GM10248 (cell line): ENCODE data around the gene ZNF862.

Experiments used
- CTCF ChIA-PET: fragments of 300-600 bp; sonication (Branson Sonifier 250); formaldehyde crosslinking; extraction: SDS; loops from one replicate; lab custom pipeline; 2021; ENCODE audit warnings: antibody characterized with exemption; lab: Yijun Ruan, JAX
- POLR2A ChIA-PET: fragments of 350-650 bp; sonication (Branson Sonifier 250); formaldehyde crosslinking; extraction: SDS; loops from one replicate; lab custom pipeline; 2020; ENCODE audit warnings: antibody characterized with exemption; lab: Yijun Ruan, JAX
- DNase-seq: peaks from one replicate; pipeline ENCODE4 v3.0.0; 2012; ENCODE audit errors: extremely low spot score
- TF ChIP-seq, protein P1 (sequence below): IDR thresholded peaks from 2 replicates; pipeline ENCODE4 v1.5.1; 2012; ENCODE audit warnings: mild to moderate bottlenecking, low read depth; ENCODE audit errors: extremely low read depth, missing control alignments, control extremely low read depth

Gene ZNF862

DNA sequence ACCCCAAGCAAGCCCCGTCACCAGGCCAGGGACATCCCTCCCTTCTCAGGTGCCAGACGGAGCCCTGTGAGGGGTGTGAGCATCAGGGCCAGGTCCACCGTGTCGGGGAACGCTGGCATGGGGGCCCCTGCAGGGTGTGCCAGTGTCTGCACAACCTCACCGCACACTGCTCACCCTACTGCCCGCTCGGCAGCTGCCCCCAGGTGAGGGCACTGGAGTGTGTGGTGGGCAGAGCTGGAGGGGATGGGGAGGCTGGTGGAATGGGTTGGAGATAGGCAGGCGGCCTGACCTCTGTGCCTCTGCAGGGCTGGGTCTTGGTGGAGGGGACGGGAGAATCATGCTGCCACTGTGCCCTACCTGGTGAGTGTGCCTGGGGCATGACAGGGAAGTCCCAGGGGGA is 44.9 kb upstream of the ZNF862 start:
- CTCF ChIA-PET = no interaction called here
- TF ChIP-seq, protein P1, sequence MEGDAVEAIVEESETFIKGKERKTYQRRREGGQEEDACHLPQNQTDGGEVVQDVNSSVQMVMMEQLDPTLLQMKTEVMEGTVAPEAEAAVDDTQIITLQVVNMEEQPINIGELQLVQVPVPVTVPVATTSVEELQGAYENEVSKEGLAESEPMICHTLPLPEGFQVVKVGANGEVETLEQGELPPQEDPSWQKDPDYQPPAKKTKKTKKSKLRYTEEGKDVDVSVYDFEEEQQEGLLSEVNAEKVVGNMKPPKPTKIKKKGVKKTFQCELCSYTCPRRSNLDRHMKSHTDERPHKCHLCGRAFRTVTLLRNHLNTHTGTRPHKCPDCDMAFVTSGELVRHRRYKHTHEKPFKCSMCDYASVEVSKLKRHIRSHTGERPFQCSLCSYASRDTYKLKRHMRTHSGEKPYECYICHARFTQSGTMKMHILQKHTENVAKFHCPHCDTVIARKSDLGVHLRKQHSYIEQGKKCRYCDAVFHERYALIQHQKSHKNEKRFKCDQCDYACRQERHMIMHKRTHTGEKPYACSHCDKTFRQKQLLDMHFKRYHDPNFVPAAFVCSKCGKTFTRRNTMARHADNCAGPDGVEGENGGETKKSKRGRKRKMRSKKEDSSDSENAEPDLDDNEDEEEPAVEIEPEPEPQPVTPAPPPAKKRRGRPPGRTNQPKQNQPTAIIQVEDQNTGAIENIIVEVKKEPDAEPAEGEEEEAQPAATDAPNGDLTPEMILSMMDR = no peak
- POLR2A ChIA-PET = no interaction called here
- no peak for DNase-seq

DNA sequence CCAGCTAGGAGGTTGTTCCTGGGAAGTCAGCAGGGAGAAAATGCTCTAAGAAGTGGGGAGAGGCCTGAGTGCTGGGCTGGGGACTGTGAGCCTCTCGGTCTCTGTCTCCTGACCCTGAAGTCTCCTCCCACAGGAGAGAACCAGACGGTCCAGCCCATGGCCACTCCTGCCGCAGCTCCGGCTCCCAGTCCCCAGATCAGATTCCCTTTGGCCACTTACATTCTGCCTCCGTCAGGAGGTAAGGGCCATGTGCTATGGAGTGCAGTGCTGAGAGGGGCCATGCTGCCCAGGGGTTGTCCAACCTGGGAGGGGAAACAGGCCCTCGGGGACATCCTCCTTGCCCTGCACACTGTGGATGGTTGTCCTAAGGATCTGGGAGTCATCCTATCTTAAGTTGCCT is 43.5 kb upstream of the ZNF862 start:
- CTCF ChIA-PET = interaction anchor here (1.2 to 1.7 kb wide), 3 partner anchors 13 to 52 kb away, joined by 3 to 5 read pairs (median 4); no protein-coding TSS in a partner anchor
- POLR2A ChIA-PET = no interaction called here
- TF ChIP-seq, protein P1 = no peak
- no peak for DNase-seq

DNA sequence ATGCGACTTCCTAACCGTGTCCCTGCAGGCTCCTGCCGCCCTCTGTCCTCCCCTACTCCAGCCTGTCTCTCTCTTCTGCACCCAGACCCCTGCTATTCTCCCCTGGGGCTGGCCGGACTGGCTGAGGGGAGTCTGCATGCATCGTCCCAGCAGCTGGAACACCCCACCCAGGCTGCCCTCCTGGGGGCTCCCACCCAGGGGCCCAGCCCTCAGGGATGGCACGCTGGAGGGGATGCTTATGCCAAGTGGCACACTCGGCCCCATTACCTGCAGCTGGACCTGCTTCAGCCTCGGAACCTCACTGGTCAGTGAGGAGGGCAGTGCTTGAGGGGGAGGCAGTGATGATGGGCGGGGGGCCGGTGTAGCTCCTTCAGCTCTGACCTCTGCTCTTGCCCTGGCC is 43.0 kb upstream of the ZNF862 start:
- ChIA-PET POLR2A (no interaction called here), CTCF (interaction anchor here (1.2 to 1.7 kb wide), 3 partner anchors 12 to 53 kb away, joined by 3 to 5 read pairs (median 4); no protein-coding TSS in a partner anchor)
- DNase-seq = no peak
- TF ChIP-seq, protein P1 = no peak

DNA sequence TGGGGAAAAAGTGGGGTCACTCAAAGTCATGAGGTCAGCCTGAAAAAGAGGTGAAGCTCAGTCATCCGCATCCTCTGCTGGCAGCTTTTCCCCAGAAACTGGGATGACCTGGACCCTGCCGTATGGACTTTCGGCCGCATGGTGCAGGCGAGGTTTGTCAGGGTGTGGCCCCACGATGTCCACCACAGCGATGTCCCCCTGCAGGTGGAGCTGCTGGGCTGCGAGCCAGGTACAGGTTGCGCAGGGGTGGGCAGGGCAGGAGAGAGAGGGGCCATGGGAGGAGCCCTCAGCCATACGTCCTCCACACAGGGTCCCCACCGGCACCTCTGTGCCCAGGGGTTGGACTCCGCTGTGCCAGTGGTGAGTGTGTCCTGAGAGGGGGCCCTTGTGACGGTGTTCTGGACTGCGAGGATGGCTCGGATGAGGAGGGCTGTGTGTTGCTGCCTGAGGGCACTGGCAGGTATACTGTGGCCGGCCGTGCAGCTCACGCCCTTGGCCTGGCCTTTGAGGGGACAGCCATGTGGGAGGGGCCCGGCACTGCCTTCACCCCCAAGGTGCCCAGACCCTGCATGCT is 41.8 kb upstream of the ZNF862 start:
- TF ChIP-seq, protein P1 = no peak
- ChIA-PET POLR2A (no interaction called here), CTCF (interaction anchor here (1.4 to 2.3 kb wide), 3 partner anchors 54 to 136 kb away, joined by 3 to 15 read pairs (median 4); no protein-coding TSS in a partner anchor)
- DNase-seq = no peak

DNA sequence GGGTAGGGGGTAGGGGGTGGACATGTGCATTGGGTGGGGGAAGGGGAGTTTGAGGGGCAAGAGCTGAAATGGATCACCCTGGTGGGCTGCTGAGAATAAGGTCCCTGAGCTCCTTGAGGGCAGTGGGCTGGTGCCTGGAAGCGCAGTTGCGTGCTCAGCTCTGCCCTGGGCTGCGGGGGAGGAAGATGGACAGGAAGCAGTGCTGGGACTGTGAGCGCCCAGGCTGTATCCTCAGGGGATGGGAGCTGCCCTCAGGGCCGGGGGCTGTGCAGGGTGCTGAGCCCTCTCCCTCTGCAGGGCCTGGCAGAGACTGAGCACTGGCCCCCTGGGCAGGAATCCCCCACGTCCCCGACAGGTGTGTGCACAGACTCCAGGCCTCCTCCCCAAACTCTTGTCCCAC is 40.4 kb upstream of the ZNF862 start:
- TF ChIP-seq, protein P1 = no peak
- ChIA-PET POLR2A (no interaction called here), CTCF (interaction anchor here (1.1 to 2.3 kb wide), 4 partner anchors 15 to 536 kb away, joined by 3 to 15 read pairs (median 4); partner anchors contain the start of gene ZNF783)
- DNase-seq = no peak

DNA sequence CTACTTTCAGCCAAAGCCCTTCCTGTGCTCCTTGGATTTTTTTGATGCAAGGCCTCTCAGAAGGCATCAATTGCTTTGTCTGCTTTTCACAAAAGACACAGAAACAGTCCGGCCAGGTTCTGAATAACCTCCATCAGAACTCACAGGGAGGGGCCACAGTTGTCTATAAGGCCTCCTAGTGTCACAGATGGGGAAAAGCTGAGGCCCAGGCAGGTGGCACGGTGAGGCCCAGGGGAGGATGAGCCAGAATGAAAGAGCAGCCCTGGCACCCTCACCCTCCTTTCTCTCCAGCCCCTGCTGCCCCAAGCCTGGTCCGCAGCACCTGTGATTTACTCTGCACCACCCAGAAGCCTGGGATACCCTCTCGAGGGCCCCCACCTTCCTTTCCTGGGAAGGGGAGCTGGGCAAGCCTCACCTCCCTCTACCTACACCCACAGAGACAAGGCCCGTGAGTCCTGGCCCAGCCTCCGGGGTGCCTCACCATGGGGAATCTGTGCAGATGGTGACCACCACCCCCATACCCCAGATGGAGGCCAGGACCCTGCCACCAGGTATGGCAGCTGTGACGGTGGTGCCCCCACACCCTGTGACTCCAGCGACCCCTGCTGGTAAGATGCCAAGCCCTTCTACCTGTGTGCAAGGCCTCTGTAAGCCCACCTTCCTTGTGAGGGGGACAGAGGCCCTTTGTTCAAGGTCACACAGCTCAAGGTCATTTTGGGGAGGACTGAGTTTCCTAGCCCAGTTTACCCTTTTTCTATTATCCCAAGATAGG is 38.6 kb upstream of the ZNF862 start:
- TF ChIP-seq, protein P1 = peak; percentile 63
- ChIA-PET POLR2A (no interaction called here), CTCF (interaction anchor here (0.8 to 2.6 kb wide), 11 partner anchors 9 to 139 kb away, joined by 3 to 28 read pairs (median 6); no protein-coding TSS in a partner anchor)
- DNase-seq = peak; percentile 74
